LNCaP clone FGC (cell line): ENCODE data around the gene AURKA.
"Not testable (repeated sequence)": the region's sequence is repeated elsewhere in the genome, so short reads cannot be mapped to it uniquely, and the experiment has no call there.

Experiments
- DNase-seq: peaks from one replicate; pipeline ENCODE4 v3.0.0-alpha.2; 2011; ENCODE audit warnings: low read depth
- H3K4me3 ChIP-seq: 2 replicates; pipeline ENCODE4 v1.5.1; 2011; ENCODE audit warnings: mild to moderate bottlenecking, low read depth, low read length, control low read depth
- TF ChIP-seq, protein P1 (sequence below): IDR thresholded peaks from 2 replicates; pipeline ENCODE4 v1.5.1; 2012; ENCODE audit warnings: mild to moderate bottlenecking; ENCODE audit not compliant: control insufficient read depth, insufficient read depth; ENCODE audit errors: extremely low read depth

Gene AURKA

DNA sequence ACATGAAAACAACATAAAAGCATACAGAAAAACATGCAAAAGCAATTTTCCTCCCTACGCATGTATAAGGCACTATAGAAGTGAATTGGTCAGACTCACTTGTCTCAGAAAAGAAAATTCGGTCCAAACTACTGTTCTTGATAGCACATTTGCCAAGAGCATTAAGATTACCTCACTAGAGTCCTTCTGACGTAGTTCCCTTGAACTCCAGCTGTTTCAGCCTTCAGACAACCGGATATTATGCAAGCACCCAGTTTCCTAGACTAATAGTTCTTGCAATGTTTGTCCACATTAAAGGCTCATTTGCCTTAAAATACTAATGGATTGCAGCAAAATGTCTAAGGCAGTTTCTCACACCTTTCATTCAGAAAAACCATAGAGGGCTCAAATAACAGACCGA, 17.5 kb upstream of the AURKA start:
- TF ChIP-seq, protein P1, sequence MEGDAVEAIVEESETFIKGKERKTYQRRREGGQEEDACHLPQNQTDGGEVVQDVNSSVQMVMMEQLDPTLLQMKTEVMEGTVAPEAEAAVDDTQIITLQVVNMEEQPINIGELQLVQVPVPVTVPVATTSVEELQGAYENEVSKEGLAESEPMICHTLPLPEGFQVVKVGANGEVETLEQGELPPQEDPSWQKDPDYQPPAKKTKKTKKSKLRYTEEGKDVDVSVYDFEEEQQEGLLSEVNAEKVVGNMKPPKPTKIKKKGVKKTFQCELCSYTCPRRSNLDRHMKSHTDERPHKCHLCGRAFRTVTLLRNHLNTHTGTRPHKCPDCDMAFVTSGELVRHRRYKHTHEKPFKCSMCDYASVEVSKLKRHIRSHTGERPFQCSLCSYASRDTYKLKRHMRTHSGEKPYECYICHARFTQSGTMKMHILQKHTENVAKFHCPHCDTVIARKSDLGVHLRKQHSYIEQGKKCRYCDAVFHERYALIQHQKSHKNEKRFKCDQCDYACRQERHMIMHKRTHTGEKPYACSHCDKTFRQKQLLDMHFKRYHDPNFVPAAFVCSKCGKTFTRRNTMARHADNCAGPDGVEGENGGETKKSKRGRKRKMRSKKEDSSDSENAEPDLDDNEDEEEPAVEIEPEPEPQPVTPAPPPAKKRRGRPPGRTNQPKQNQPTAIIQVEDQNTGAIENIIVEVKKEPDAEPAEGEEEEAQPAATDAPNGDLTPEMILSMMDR = no peak
- H3K4me3 ChIP-seq = no peak overlapping the region
- no peak for DNase-seq

DNA sequence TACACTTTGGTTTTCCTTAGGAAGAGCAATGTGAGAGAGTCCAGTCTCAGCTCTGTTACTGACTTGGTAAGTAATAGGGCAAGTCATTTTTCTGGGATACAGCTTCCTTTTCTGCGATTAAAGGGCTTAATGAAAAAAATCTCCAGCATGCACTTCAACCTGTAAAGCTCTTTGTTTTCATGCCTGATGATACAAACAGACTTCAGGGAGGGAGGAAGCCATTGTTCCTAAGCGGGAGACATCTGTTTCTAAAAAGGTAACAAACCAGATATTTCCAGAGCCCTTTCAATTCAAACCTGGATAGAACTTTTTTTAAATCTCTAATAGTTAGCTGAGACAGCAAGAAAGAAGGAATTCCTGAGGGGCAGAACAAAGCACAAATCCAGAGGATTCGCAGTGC, 14.9 kb upstream of the AURKA start:
- TF ChIP-seq, protein P1 = no peak
- no peak for DNase-seq

DNA sequence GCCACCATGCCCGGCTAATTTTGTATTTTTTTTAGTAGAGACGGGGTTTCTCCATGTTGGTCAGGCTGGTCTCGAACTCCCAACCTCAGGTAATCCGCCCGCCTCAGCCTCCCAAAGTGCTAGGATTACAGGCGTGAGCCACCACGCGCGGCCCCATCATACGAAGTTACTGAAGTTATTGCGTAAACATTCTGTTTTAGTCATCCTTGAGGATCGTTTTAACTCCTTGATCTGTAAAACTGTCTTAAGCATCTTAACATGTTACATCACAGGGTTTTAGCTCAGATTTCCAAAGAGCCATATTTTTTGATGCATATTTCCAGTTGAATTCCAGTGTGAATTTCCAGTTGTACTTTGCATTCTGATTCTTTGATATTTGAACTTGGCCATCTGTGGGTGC, 13.3 kb upstream of the AURKA start:
- not testable (repeated sequence) for DNase-seq, H3K4me3 ChIP-seq

More for the DNA sequence above, 14.9 kb upstream of the AURKA start:
- no peak overlapping the region for H3K4me3 ChIP-seq

DNA sequence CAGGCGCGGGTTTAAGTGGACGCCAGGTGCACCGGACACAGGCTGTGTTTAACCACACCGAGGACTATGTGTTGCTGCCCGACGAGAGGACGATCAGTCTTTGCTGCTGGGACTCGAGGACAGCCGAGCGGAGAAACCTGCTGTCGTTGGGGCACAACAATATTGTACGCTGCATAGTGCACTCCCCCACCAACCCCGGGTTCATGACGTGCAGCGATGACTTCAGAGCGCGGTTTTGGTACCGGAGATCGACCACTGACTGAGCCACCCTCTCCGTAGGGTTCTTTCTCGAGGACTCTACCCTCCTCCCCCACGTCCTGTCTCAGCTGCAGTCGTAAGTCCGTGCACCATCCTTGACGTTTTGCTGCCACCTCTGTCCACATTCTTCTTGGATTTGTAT, 11.4 kb upstream of the AURKA start:
- H3K4me3 ChIP-seq = no peak overlapping the region
- TF ChIP-seq, protein P1 = no peak
- DNase-seq = no peak

DNA sequence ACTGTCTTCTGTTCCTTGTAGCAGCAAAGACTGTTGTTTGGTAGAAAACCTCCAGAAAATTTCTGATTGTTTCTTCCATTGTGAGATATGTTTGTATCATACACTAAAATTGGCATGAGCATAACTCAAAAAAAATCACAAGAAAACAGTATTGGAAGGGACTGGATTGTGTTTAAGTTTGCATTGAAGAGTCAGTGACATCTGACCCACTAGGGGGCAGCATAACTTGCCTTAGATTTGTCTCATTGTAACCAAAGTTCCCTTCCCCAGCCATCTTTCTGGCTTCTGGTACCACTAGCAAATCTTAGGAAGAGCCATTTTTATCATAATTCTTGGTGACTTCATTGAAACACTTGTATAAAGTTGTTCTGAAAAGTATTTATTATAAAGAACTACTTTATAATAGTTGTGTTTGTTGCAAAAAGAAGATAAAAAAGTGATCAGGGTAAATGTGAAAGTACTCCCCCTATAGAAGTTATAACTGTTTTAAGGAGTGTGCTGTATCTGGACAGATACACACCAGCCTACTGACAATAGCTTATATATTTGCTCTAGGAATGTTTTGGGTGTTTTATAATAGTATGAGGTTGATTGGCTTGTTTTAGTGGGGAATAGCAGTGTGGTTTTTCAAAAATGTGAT, 8.1 kb upstream of the AURKA start:
- no peak for DNase-seq
- TF ChIP-seq, protein P1 = peak; percentile 79
- H3K4me3 ChIP-seq = no peak overlapping the region

DNA sequence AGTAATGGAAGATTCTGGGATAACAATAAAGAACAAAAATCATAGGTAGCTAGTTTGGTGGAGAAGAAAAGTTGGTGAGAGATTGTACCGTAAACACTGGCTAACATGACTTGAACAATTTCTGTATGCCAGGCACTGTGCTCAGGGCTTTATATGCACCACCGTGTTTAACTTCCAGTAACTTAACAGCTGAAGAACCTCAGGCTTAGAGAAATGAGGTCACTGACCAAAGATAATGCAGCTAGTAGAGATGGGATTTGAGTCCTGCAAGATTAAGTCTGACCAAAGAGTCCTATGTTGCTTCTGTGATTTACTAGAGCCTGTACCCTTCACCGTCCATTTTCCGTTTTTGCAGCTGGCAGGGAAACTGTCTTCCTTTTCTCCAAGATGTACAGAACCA, 3.2 kb upstream of the AURKA start:
- TF ChIP-seq, protein P1 = no peak
- no peak for DNase-seq
- H3K4me3 ChIP-seq = no peak overlapping the region

DNA sequence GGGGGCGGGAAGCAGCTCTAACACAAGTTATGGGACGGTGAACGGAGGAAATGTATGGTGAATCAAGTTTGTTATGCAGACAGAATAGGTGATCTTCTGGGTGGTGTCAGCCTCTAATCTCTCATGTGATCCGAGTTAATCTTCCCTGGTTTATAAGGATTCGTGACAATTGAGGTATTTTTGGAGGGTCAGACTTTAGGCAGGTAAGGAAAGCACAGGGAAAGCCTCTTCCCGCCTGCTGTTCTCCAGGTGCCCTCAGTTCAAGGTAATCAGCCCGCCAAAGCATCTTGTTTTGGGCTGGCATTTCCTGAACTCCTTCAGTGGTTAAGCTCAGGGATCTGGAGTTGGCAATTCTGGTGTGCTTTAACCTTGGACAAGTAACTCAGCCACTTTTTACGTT, 1.6 kb upstream of the AURKA start:
- TF ChIP-seq, protein P1 = no peak
- no peak for DNase-seq

More for the DNA sequence above, 1.6 kb upstream of the AURKA start:
- peak overlapping the region; percentile 90 for H3K4me3 ChIP-seq
